ENCODE data around the gene CHST10.

The CHST10 gene

GRCh38 chr2:100405403-100406119, 11.9 kb downstream of the CHST10 start:
- Histone ChIP-seq H3K27me3 (ENCODE audit: control insufficient read depth, insufficient read depth, low read length) (no peaks in the 10 kb centered on the region), H3K4me3 (ENCODE audit: low read depth, low read length) (no peak overlapping the region), H3K27ac (ENCODE audit: low read depth, low read length) (no peak overlapping the region), H3K4me1 (ENCODE audit: control insufficient read depth, insufficient read depth, low read length) (peaks cover 19% of the 10 kb centered on the region), H3K36me3 (ENCODE audit: control insufficient read depth, insufficient read depth, low read length) (peaks cover 50% of the 10 kb centered on the region), H3K9ac (ENCODE audit: low read length) (no peak overlapping the region), H3K9me3 (ENCODE audit: control insufficient read depth, insufficient read depth, low read depth, low read length) (no peaks in the 10 kb centered on the region)

GRCh38 chr2:100404411-100404810, 13.1 kb downstream of the CHST10 start:
- Histone ChIP-seq H3K27me3 (ENCODE audit: control insufficient read depth, insufficient read depth, low read length) (no peaks in the 10 kb centered on the region), H3K4me3 (ENCODE audit: low read depth, low read length) (no peak overlapping the region), H3K4me1 (ENCODE audit: control insufficient read depth, insufficient read depth, low read length) (peaks cover 12% of the 10 kb centered on the region), H3K9ac (ENCODE audit: low read length) (no peak overlapping the region), H3K9me3 (ENCODE audit: control insufficient read depth, insufficient read depth, low read depth, low read length) (no peaks in the 10 kb centered on the region), H3K36me3 (ENCODE audit: control insufficient read depth, insufficient read depth, low read length) (peaks cover 52% of the 10 kb centered on the region), H3K27ac (ENCODE audit: low read depth, low read length) (no peak overlapping the region)

- no peaks in the 10 kb centered on the region for H3K27me3 ChIP-seq (ENCODE audit: control insufficient read depth, insufficient read depth, low read length)
- H3K27ac ChIP-seq (ENCODE audit: low read depth, low read length), result no peak overlapping the region
- peaks cover 52% of the 10 kb centered on the region for H3K36me3 ChIP-seq (ENCODE audit: control insufficient read depth, insufficient read depth, low read length)
- peaks cover 5% of the 10 kb centered on the region; the same call in 1 of the 2 replicates for H3K4me1 ChIP-seq (ENCODE audit: control insufficient read depth, insufficient read depth, low read length)
- no peak overlapping the region for H3K9ac ChIP-seq (ENCODE audit: low read length)
- H3K9me3 ChIP-seq (ENCODE audit: control insufficient read depth, insufficient read depth, low read depth, low read length), result no peaks in the 10 kb centered on the region
- H3K4me3 ChIP-seq (ENCODE audit: low read depth, low read length), result no peak overlapping the region
These were observed 13.7 kb downstream of the CHST10 start for GRCh38 chr2:100403722-100404121.

GRCh38 chr2:100401268-100401667, 16.2 kb downstream of the CHST10 start:
- Histone ChIP-seq H3K9ac (ENCODE audit: low read length) (no peak overlapping the region), H3K27ac (ENCODE audit: low read depth, low read length) (no peak overlapping the region), H3K9me3 (ENCODE audit: control insufficient read depth, insufficient read depth, low read depth, low read length) (no peaks in the 10 kb centered on the region), H3K27me3 (ENCODE audit: control insufficient read depth, insufficient read depth, low read length) (no peaks in the 10 kb centered on the region), H3K36me3 (ENCODE audit: control insufficient read depth, insufficient read depth, low read length) (peaks cover 58% of the 10 kb centered on the region), H3K4me3 (ENCODE audit: low read depth, low read length) (no peak overlapping the region), H3K4me1 (ENCODE audit: control insufficient read depth, insufficient read depth, low read length) (no peaks in the 10 kb centered on the region)

- Histone ChIP-seq H3K4me1 (ENCODE audit: control insufficient read depth, insufficient read depth, low read length) (no peaks in the 10 kb centered on the region), H3K27ac (ENCODE audit: low read depth, low read length) (no peak overlapping the region), H3K4me3 (ENCODE audit: low read depth, low read length) (no peak overlapping the region), H3K27me3 (ENCODE audit: control insufficient read depth, insufficient read depth, low read length) (no peaks in the 10 kb centered on the region), H3K36me3 (ENCODE audit: control insufficient read depth, insufficient read depth, low read length) (peaks cover 46% of the 10 kb centered on the region), H3K9me3 (ENCODE audit: control insufficient read depth, insufficient read depth, low read depth, low read length) (no peaks in the 10 kb centered on the region), H3K9ac (ENCODE audit: low read length) (no peak overlapping the region)
These were observed 17.8 kb downstream of the CHST10 start for GRCh38 chr2:100399714-100400113.

GRCh38 chr2:100397976-100398375, 19.5 kb downstream of the CHST10 start:
- Histone ChIP-seq H3K4me3 (ENCODE audit: low read depth, low read length) (no peak overlapping the region), H3K4me1 (ENCODE audit: control insufficient read depth, insufficient read depth, low read length) (no peaks in the 10 kb centered on the region), H3K9me3 (ENCODE audit: control insufficient read depth, insufficient read depth, low read depth, low read length) (no peaks in the 10 kb centered on the region), H3K36me3 (ENCODE audit: control insufficient read depth, insufficient read depth, low read length) (peaks cover 55% of the 10 kb centered on the region), H3K27me3 (ENCODE audit: control insufficient read depth, insufficient read depth, low read length) (no peaks in the 10 kb centered on the region), H3K27ac (ENCODE audit: low read depth, low read length) (no peak overlapping the region), H3K9ac (ENCODE audit: low read length) (no peak overlapping the region)

GRCh38 chr2:100397118-100397860, 20.2 kb downstream of the CHST10 start:
- H3K9ac ChIP-seq (ENCODE audit: low read length), result no peak overlapping the region
- no peak overlapping the region for H3K27ac ChIP-seq (ENCODE audit: low read depth, low read length)
- no peaks in the 10 kb centered on the region for H3K9me3 ChIP-seq (ENCODE audit: control insufficient read depth, insufficient read depth, low read depth, low read length)
- H3K4me3 ChIP-seq (ENCODE audit: low read depth, low read length), result no peak overlapping the region
- H3K4me1 ChIP-seq (ENCODE audit: control insufficient read depth, insufficient read depth, low read length), result no peaks in the 10 kb centered on the region
- peaks cover 57% of the 10 kb centered on the region for H3K36me3 ChIP-seq (ENCODE audit: control insufficient read depth, insufficient read depth, low read length)
- no peaks in the 10 kb centered on the region for H3K27me3 ChIP-seq (ENCODE audit: control insufficient read depth, insufficient read depth, low read length)

GRCh38 chr2:100396483-100396882, 21.0 kb downstream of the CHST10 start:
- H3K9me3 ChIP-seq (ENCODE audit: control insufficient read depth, insufficient read depth, low read depth, low read length), result no peaks in the 10 kb centered on the region
- H3K4me1 ChIP-seq (ENCODE audit: control insufficient read depth, insufficient read depth, low read length), result no peaks in the 10 kb centered on the region
- peaks cover 57% of the 10 kb centered on the region for H3K36me3 ChIP-seq (ENCODE audit: control insufficient read depth, insufficient read depth, low read length)
- no peaks in the 10 kb centered on the region for H3K27me3 ChIP-seq (ENCODE audit: control insufficient read depth, insufficient read depth, low read length)
- no peak overlapping the region for H3K4me3 ChIP-seq (ENCODE audit: low read depth, low read length)
- no peak overlapping the region for H3K9ac ChIP-seq (ENCODE audit: low read length)
- no peak overlapping the region for H3K27ac ChIP-seq (ENCODE audit: low read depth, low read length)

- no peaks in the 10 kb centered on the region for H3K4me1 ChIP-seq (ENCODE audit: control insufficient read depth, insufficient read depth, low read length)
- H3K9me3 ChIP-seq (ENCODE audit: control insufficient read depth, insufficient read depth, low read depth, low read length), result no peaks in the 10 kb centered on the region
- H3K27me3 ChIP-seq (ENCODE audit: control insufficient read depth, insufficient read depth, low read length), result no peaks in the 10 kb centered on the region
- H3K9ac ChIP-seq (ENCODE audit: low read length), result no peak overlapping the region
- no peak overlapping the region for H3K27ac ChIP-seq (ENCODE audit: low read depth, low read length)
- peaks cover 51% of the 10 kb centered on the region for H3K36me3 ChIP-seq (ENCODE audit: control insufficient read depth, insufficient read depth, low read length)
- H3K4me3 ChIP-seq (ENCODE audit: low read depth, low read length), result no peak overlapping the region
These were observed 21.7 kb downstream of the CHST10 start for GRCh38 chr2:100395532-100396350.

- H3K9ac ChIP-seq (ENCODE audit: low read length), result no peak overlapping the region
- H3K4me3 ChIP-seq (ENCODE audit: low read depth, low read length), result no peak overlapping the region
- H3K36me3 ChIP-seq (ENCODE audit: control insufficient read depth, insufficient read depth, low read length), result peaks cover 48% of the 10 kb centered on the region
These were observed 23.3 kb downstream of the CHST10 start for GRCh38 chr2:100394111-100394641.

More at GRCh38 chr2:100394111-100394641, 23.3 kb downstream of the CHST10 start:
- no peaks in the 10 kb centered on the region for H3K27me3 ChIP-seq (ENCODE audit: control insufficient read depth, insufficient read depth, low read length)
- H3K9me3 ChIP-seq (ENCODE audit: control insufficient read depth, insufficient read depth, low read depth, low read length), result no peaks in the 10 kb centered on the region
- H3K4me1 ChIP-seq (ENCODE audit: control insufficient read depth, insufficient read depth, low read length), result no peaks in the 10 kb centered on the region
- H3K27ac ChIP-seq (ENCODE audit: low read depth, low read length), result no peak overlapping the region
